HG03280 (cell line): ENCODE measurements around the gene PDE4DIP.
"Not testable (repeated sequence)": the region's sequence is repeated elsewhere in the genome, so short reads cannot be mapped to it uniquely, and the experiment has no call there.

Experiments
- ATAC-seq: cut with Tn5 transposase; IDR thresholded peaks from one replicate; pipeline ENCODE4 v1.9.1; 2021; ENCODE audit warnings: mild to moderate bottlenecking, moderate library complexity; ENCODE audit not compliant: unreplicated experiment

Gene PDE4DIP

DNA sequence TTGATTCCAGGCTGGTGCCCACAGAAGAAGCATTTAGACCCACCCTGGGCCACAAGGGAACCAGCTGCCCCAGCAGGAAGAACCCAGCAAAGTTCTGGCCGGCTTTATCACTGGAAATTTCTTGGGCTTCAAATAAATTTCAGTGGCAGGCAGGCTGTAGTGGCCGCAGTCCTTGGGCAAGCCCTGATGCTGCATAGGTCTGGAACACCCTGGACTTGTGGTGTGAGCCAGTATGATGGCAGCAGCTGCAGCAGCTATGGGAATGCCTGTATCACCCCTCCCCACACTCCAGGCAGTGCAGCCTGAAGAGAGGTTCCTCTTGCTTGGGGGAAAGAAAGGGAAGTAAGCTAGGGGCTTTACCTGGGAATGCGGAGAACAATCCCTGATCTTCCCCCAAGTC, 189.7 kb downstream of the PDE4DIP start:
- not testable (repeated sequence) for ATAC-seq

DNA sequence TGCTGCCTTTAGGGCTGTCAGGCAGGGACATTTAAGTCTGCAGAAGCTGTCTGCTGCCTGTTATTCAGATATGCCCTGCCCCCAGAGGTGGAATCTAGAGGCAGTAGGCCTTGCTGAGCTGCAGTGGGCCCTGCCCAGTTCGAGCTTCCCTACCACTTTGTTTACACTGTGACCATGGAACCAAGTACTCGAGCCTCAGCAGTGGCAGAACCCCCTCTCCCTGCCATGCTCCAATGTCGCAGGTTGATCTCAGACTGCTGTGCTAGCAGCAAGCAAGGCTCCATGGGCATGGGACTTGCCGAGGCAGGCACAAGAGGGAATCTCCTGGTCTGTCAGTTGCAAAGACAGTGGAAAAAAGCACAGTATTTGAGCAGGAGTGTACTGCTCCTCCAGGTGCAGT, 198.8 kb downstream of the PDE4DIP start:
- not testable (repeated sequence) for ATAC-seq

DNA sequence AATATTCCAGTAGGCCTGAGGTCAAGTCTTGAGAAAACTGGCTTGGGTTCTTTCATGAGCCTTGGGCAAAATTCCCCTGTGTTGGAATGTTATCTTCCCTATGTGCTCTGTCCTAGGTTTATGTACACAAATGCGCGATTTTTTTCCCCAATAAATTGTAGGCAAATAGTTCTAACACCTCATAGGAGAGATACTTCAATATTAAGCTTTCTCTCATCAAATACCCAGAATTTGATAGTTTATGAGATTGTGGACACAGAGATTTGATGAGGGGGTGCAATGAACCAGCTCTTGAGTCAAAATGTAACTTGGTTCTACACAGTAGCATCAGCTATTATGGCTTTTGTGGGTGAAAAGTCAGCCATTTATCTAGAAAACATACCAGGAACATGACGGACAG, 220.4 kb downstream of the PDE4DIP start:
- not testable (repeated sequence) for ATAC-seq

DNA sequence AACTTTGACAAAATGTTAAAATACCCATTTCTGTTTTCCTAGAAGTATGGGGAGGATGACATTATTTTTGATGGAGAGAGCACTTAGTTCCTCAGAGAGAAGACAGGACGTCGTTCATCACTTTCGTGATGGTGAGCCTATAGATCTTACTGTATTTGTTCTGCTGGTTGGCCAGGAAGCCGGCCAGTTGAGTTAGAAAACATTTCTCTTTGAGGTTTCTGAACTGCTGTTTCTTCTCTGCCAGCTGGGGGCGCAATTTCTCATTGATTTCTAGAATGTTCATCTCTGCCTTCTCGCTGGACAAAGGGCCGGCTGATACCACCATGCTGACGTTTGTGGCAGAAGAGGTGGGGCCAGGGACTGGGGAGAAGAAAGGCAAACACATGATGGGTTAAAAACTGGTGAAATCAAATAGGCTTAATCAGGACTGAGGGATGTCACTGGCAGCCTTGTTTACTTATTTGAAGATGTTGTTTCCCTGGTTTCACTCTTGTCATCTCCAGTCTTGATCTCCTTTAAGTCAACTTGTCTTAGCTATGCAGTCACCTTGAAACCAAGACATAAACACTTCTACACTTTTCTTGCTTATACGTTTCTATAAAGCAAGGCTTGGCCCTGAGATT, 231.4 kb downstream of the PDE4DIP start:
- not testable (repeated sequence) for ATAC-seq
